ENCODE results near the gene NEK1.
"Not testable (repeated sequence)": the region's sequence is repeated elsewhere in the genome, so short reads cannot be mapped to it uniquely, and the experiment has no call there.

Gene NEK1

GRCh38 chr4:169438057-169438480 lies 174.3 kb downstream of the NEK1 start:
- no peak for DNase-seq (ENCODE audit: insufficient read length, low spot score)
- FAIRE-seq = no peak

GRCh38 chr4:169437299-169438047 lies 174.9 kb downstream of the NEK1 start:
- FAIRE-seq = peak; percentile 92
- DNase-seq (ENCODE audit: insufficient read length, low spot score) = no peak
- TF ChIP-seq TAF1 (IDR thresholded peaks at IDR 0.05; ENCODE audit: low read depth, low read length) (0 out of 2 replicates have a peak, but pooled peaks have one; percentile 48), POLR2AphosphoS5 (IDR thresholded peaks at IDR 0.05; ENCODE audit: low read depth, low read length) (no peak), POU2F2 (IDR thresholded peaks at IDR 0.05; ENCODE audit: low read depth, low read length) (peak; percentile 80), SPI1 (IDR thresholded peaks at IDR 0.05; ENCODE audit: low read depth, low read length) (peak; percentile 81)

More at GRCh38 chr4:169438057-169438480, 174.3 kb downstream of the NEK1 start:
- no peak for TF ChIP-seq POLR2A (IDR thresholded peaks at IDR 0.05; ENCODE audit: low read depth, low read length)
- TF ChIP-seq POLR2AphosphoS5 (IDR thresholded peaks at IDR 0.05; ENCODE audit: low read depth, low read length) = no peak
- no peak for TF ChIP-seq POU2F2 (IDR thresholded peaks at IDR 0.05; ENCODE audit: low read depth, low read length)
- TF ChIP-seq PAX5 (IDR thresholded peaks at IDR 0.05; ENCODE audit: insufficient read depth, low read length, severe bottlenecking) = no peak
- TF ChIP-seq TAF1 (IDR thresholded peaks at IDR 0.05; ENCODE audit: low read depth, low read length) = no peak
- TF ChIP-seq SPI1 (IDR thresholded peaks at IDR 0.05; ENCODE audit: low read depth, low read length) = no peak

GRCh38 chr4:169436734-169437133 lies 175.6 kb downstream of the NEK1 start:
- TF ChIP-seq TAF1 (IDR thresholded peaks at IDR 0.05; ENCODE audit: low read depth, low read length) (no peak), POLR2A (IDR thresholded peaks at IDR 0.05; ENCODE audit: low read depth, low read length) (no peak), PAX5 (IDR thresholded peaks at IDR 0.05; ENCODE audit: insufficient read depth, low read length, severe bottlenecking) (no peak), POU2F2 (IDR thresholded peaks at IDR 0.05; ENCODE audit: low read depth, low read length) (no peak), POLR2AphosphoS5 (IDR thresholded peaks at IDR 0.05; ENCODE audit: low read depth, low read length) (no peak), SPI1 (IDR thresholded peaks at IDR 0.05; ENCODE audit: low read depth, low read length) (no peak)
- DNase-seq (ENCODE audit: insufficient read length, low spot score) (no peak), FAIRE-seq (peak; percentile 26)

GRCh38 chr4:169428376-169428775 lies 184.0 kb downstream of the NEK1 start:
- no peak for TF ChIP-seq POU2F2 (IDR thresholded peaks at IDR 0.05; ENCODE audit: low read depth, low read length)
- TF ChIP-seq POLR2A (IDR thresholded peaks at IDR 0.05; ENCODE audit: low read depth, low read length) = no peak
- no peak for TF ChIP-seq PAX5 (IDR thresholded peaks at IDR 0.05; ENCODE audit: insufficient read depth, low read length, severe bottlenecking)
- no peak for TF ChIP-seq POLR2AphosphoS5 (IDR thresholded peaks at IDR 0.05; ENCODE audit: low read depth, low read length)
- no peak for TF ChIP-seq TAF1 (IDR thresholded peaks at IDR 0.05; ENCODE audit: low read depth, low read length)
- TF ChIP-seq SPI1 (IDR thresholded peaks at IDR 0.05; ENCODE audit: low read depth, low read length) = no peak
- DNase-seq (ENCODE audit: insufficient read length, low spot score) (no peak), FAIRE-seq (no peak)

- FAIRE-seq = not testable (repeated sequence)
Measured at GRCh38 chr4:169427727-169428126, 184.7 kb downstream of the NEK1 start.

GRCh38 chr4:169420291-169420690 lies 192.1 kb downstream of the NEK1 start:
- TF ChIP-seq POU2F2 (IDR thresholded peaks at IDR 0.05; ENCODE audit: low read depth, low read length) (no peak), TAF1 (IDR thresholded peaks at IDR 0.05; ENCODE audit: low read depth, low read length) (no peak), PAX5 (IDR thresholded peaks at IDR 0.05; ENCODE audit: insufficient read depth, low read length, severe bottlenecking) (no peak), POLR2AphosphoS5 (IDR thresholded peaks at IDR 0.05; ENCODE audit: low read depth, low read length) (no peak), POLR2A (IDR thresholded peaks at IDR 0.05; ENCODE audit: low read depth, low read length) (no peak)
- peak; percentile 28 for FAIRE-seq
- DNase-seq (ENCODE audit: insufficient read length, low spot score) = no peak

More at GRCh38 chr4:169427727-169428126, 184.7 kb downstream of the NEK1 start:
- DNase-seq (ENCODE audit: insufficient read length, low spot score) = not testable (repeated sequence)

- DNase-seq (ENCODE audit: insufficient read length, low spot score) = no peak
- TF ChIP-seq POU2F2 (IDR thresholded peaks at IDR 0.05; ENCODE audit: low read depth, low read length) = no peak
- no peak for TF ChIP-seq TAF1 (IDR thresholded peaks at IDR 0.05; ENCODE audit: low read depth, low read length)
- TF ChIP-seq PAX5 (IDR thresholded peaks at IDR 0.05; ENCODE audit: insufficient read depth, low read length, severe bottlenecking) = no peak
- TF ChIP-seq POLR2AphosphoS5 (IDR thresholded peaks at IDR 0.05; ENCODE audit: low read depth, low read length) = no peak
- TF ChIP-seq POLR2A (IDR thresholded peaks at IDR 0.05; ENCODE audit: low read depth, low read length) = no peak
- TF ChIP-seq SPI1 (IDR thresholded peaks at IDR 0.05; ENCODE audit: low read depth, low read length) = no peak
- FAIRE-seq = no peak
Measured at GRCh38 chr4:169418846-169419245, 193.5 kb downstream of the NEK1 start.

GRCh38 chr4:169417629-169418282 lies 194.6 kb downstream of the NEK1 start:
- FAIRE-seq = no peak

GRCh38 chr4:169416997-169417396 lies 195.4 kb downstream of the NEK1 start:
- peak; percentile 57 for FAIRE-seq
- DNase-seq (ENCODE audit: insufficient read length, low spot score) = no peak
- TF ChIP-seq PAX5 (IDR thresholded peaks at IDR 0.05; ENCODE audit: insufficient read depth, low read length, severe bottlenecking) (no peak), SPI1 (IDR thresholded peaks at IDR 0.05; ENCODE audit: low read depth, low read length) (0 out of 2 replicates have a peak, but pooled peaks have one; percentile 20)

More at GRCh38 chr4:169417629-169418282, 194.6 kb downstream of the NEK1 start:
- TF ChIP-seq SPI1 (IDR thresholded peaks at IDR 0.05; ENCODE audit: low read depth, low read length) (no peak), POU2F2 (IDR thresholded peaks at IDR 0.05; ENCODE audit: low read depth, low read length) (0 out of 2 replicates have a peak, but pooled peaks have one; percentile 24)
- DNase-seq (ENCODE audit: insufficient read length, low spot score) = no peak

- FAIRE-seq (no peak), DNase-seq (ENCODE audit: insufficient read length, low spot score) (no peak)
- TF ChIP-seq POLR2A (IDR thresholded peaks at IDR 0.05; ENCODE audit: low read depth, low read length) (no peak), TAF1 (IDR thresholded peaks at IDR 0.05; ENCODE audit: low read depth, low read length) (no peak), POLR2AphosphoS5 (IDR thresholded peaks at IDR 0.05; ENCODE audit: low read depth, low read length) (no peak)
Measured at GRCh38 chr4:169416461-169416860, 195.9 kb downstream of the NEK1 start.

Measured in GM12891 (cell line).